GM12891 (cell line): ENCODE results near the gene WLS.
A peak's percentile ranks its signal among the peaks of the same experiment; 100 is the strongest.

Source experiments
- DNase-seq: peaks from one replicate; pipeline ENCODE4 v3.0.0; 2011; ENCODE audit warnings: low spot score; ENCODE audit not compliant: insufficient read length
- FAIRE-seq: peaks from 2 replicates; lab custom pipeline; 2011; peaks lifted over from hg19 to GRCh38; lab: Jason Lieb, UNC
- PAX5 ChIP-seq: IDR thresholded peaks from 2 replicates; pipeline ENCODE4 v1.6.1; 2011; ENCODE audit warnings: low read length, moderate library complexity, mild to moderate bottlenecking; ENCODE audit not compliant: insufficient read depth, severe bottlenecking
- POLR2A ChIP-seq: IDR thresholded peaks from 2 replicates; pipeline ENCODE4 v1.6.1; 2011; ENCODE audit warnings: low read depth, low read length, control low read depth
- POLR2AphosphoS5 ChIP-seq: IDR thresholded peaks from 2 replicates; pipeline ENCODE4 v1.6.1; 2011; ENCODE audit warnings: low read depth, low read length, control low read depth
- POU2F2 ChIP-seq: IDR thresholded peaks from 2 replicates; pipeline ENCODE4 v1.6.1; 2011; ENCODE audit warnings: low read depth, mild to moderate bottlenecking, control low read depth, low read length, moderate library complexity
- SPI1 ChIP-seq: IDR thresholded peaks from 2 replicates; pipeline ENCODE4 v1.6.1; 2011; ENCODE audit warnings: low read depth, low read length, control low read depth
- TAF1 ChIP-seq: IDR thresholded peaks from 2 replicates; pipeline ENCODE4 v1.6.1; 2011; ENCODE audit warnings: low read depth, low read length, control low read depth

WLS gene

DNA sequence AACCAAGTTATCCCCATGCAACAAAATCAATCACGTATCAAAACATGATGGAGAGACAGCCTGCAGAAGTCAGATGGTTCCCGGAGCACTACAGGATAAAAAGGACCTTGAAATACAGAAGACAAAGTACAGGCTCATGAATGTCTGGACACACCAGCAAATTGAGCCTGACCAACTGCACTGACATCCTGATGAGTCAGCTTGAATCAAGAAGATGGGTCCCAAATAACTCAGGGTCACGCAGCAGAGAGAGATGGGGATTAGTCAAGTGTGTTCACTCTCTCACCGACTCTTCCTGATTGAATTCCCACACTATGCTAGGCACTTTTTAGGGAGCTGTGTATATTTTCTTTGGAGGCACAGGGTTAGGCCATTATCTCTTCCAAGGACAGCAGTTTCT is 110.8 kb downstream of the WLS start:
- DNase-seq (no peak), FAIRE-seq (no peak)
- TF ChIP-seq POU2F2 = no peak
- no peak for TF ChIP-seq PAX5
- TF ChIP-seq TAF1 = no peak
- TF ChIP-seq POLR2A = no peak

DNA sequence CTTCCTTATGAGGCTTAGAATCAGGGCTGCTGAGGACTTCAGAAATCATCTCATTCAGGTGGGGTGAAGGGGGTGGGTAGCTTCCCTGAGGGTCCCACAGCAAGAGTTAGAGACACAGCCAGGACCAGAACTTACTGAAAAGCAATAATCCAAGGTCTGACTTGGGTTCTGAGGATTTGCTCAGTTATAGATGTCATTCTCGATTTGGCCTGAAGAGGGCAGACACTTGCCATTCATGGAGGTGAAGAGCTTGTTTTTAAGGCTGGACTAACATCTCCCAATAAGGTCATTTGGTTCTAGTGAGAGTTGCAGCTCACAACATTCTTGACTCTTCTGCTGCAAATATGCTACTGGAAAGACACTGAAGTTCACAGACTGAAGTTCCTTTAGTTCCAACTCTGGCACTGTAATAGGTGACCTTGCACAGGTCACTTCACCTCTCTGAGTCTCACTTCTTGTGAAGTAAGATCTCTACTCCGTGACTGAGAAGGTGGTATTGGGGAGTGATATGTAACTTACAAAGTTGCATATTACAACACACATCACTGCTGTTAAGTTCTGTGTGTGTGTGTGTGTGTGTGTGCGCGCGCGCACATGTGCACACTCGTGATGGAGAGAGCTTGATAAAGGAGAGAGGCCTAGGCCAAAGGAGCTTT is 112.1 kb downstream of the WLS start:
- peak; percentile 85 for FAIRE-seq
- peak; percentile 25 for DNase-seq
- TF ChIP-seq PAX5 (no peak), POLR2A (no peak), SPI1 (no peak), POLR2AphosphoS5 (no peak), POU2F2 (no peak), TAF1 (no peak)

- no peak for DNase-seq
- TF ChIP-seq POLR2AphosphoS5 (no peak), PAX5 (no peak), SPI1 (no peak), POU2F2 (no peak), TAF1 (no peak), POLR2A (no peak)
- no peak for FAIRE-seq
These were observed 112.9 kb downstream of the WLS start for GRCh38 chr1:68119445-68119844.

GRCh38 chr1:68117416-68117815 is 114.9 kb downstream of the WLS start:
- DNase-seq = no peak
- no peak for FAIRE-seq
- TF ChIP-seq PAX5 = no peak
- no peak for TF ChIP-seq POLR2A
- TF ChIP-seq POU2F2 = no peak
- TF ChIP-seq POLR2AphosphoS5 = no peak
- no peak for TF ChIP-seq TAF1
- no peak for TF ChIP-seq SPI1

DNA sequence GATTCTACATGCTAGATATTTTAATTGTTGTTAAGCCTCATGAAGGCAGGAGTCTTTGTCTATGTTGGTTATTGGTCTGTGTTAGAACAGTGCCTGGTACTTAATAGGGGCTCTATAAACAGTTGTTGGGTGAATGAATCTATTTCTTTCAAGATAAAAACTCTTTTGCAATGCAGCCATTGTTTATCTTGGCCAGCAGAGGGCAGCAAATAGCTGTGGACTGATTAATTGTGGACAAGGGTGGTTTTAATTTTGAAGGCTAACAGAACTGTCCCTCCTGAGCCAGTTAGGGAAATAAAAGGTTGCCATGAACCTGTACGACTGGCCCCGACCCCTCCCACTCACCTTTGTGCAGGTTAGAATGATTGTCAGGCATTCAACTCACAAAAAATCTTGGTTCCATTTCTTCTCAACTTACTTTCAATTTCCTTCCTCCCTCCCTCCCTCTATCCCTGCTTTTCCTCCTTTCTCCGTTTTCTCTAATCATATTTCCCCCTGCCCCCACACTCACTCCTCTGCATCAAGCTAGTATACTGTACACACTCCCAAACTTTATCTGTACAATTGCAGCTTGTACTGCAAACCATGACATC is 115.6 kb downstream of the WLS start:
- no peak for TF ChIP-seq TAF1
- no peak for TF ChIP-seq POLR2A
- no peak for TF ChIP-seq PAX5
- no peak for TF ChIP-seq SPI1
- TF ChIP-seq POLR2AphosphoS5 = no peak
- no peak for TF ChIP-seq POU2F2
- DNase-seq = no peak
- FAIRE-seq = peak; percentile 38

- DNase-seq (no peak), FAIRE-seq (no peak)
- TF ChIP-seq PAX5 = no peak
- TF ChIP-seq SPI1 = no peak
- no peak for TF ChIP-seq TAF1
- TF ChIP-seq POLR2AphosphoS5 = no peak
- no peak for TF ChIP-seq POU2F2
- no peak for TF ChIP-seq POLR2A
These were observed 117.0 kb downstream of the WLS start for GRCh38 chr1:68115308-68115707.

GRCh38 chr1:68113966-68114365 is 118.4 kb downstream of the WLS start:
- DNase-seq (no peak), FAIRE-seq (no peak)
- TF ChIP-seq SPI1 = no peak
- TF ChIP-seq TAF1 = no peak
- no peak for TF ChIP-seq POLR2AphosphoS5
- TF ChIP-seq POLR2A = no peak
- no peak for TF ChIP-seq PAX5
- no peak for TF ChIP-seq POU2F2

- no peak for TF ChIP-seq TAF1
- no peak for FAIRE-seq
- DNase-seq = no peak
These were observed 119.5 kb downstream of the WLS start for GRCh38 chr1:68112835-68113243.

DNA sequence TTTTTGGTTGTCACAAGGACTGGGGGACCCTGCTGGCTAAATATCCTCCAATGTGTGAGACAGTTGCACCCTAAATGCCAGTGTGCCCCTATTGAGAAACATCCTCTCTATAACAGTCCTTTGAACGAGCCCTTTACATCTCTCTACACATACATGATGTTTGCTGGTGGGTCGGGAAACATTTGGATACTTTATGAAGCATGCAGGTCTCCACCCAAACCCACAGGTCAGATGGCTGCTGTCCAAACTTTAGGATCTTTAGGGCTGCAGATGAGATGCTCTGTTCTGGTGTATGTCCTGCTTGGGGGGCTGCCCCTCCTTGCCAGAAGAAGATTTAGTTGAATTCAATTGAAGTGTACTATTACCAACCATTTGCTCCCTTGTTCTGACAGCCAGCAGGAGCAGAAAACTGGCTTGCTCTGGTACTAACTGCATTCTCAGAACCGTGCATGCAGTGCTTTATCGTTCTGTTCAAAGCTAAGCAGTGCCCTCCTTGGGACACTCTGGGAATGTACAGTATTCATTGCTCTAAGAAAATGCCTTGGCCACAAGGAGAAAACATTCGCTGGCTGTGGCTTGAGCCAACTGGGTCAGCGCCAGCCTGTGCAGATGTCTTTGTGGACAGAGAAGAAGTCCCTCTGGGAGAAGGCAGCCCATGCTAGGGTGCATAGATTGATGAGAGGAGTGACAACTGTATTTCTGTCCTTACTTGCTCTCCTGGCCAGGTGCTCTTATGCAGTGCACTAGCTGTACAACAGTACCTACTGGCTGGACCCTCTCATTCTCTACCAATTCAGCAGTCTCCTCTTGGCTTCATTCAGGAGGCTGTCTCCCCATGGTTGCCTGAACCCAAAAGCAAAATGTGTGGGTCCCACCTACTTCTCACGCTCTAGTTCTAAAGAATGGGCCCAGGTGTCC is 120.5 kb downstream of the WLS start:
- no peak for DNase-seq

GRCh38 chr1:68107771-68108170 is 124.6 kb downstream of the WLS start:
- DNase-seq = no peak
- TF ChIP-seq POU2F2 = no peak
- no peak for TF ChIP-seq SPI1
- no peak for TF ChIP-seq PAX5
- no peak for TF ChIP-seq TAF1
- no peak for TF ChIP-seq POLR2A
- no peak for TF ChIP-seq POLR2AphosphoS5

More for the DNA sequence above, 120.5 kb downstream of the WLS start:
- TF ChIP-seq PAX5 = no peak
- no peak for TF ChIP-seq TAF1
- TF ChIP-seq POLR2A = no peak
- no peak for TF ChIP-seq POLR2AphosphoS5
- TF ChIP-seq SPI1 = no peak
- no peak for TF ChIP-seq POU2F2
- no peak for FAIRE-seq

More at GRCh38 chr1:68107771-68108170, 124.6 kb downstream of the WLS start:
- no peak for FAIRE-seq
